Uterus (tissue), 4 donors: ENCODE data around the gene GPR107. TPM values are rescaled to one million over a fixed set of nuclear protein-coding genes. Genes with fewer than 3 reads are reported as not detected.

Source experiments
- DNase-seq, 2 donors: peaks; one replicate each; pipeline ENCODE4 v3.0.0-alpha.2; 2019 to 2020
- H3K27ac ChIP-seq, 2 donors: fragments of 200-600 bp; sonication (generic); 1 replicate in 1 of 2; 2 replicates in 1 of 2; pipeline ENCODE4 v1.5.1; 2016 to 2018
- H3K27me3 ChIP-seq, 2 donors: fragments of 200-600 bp; sonication (generic); one replicate each; pipeline ENCODE4 v1.5.1; 2018 to 2019; ENCODE audit warnings: control low read depth in 1 of 2
- H3K36me3 ChIP-seq, 2 donors: fragments of 200-600 bp; sonication (generic); one replicate each; pipeline ENCODE4 v1.5.1; 2019; ENCODE audit warnings: control low read depth in 1 of 2
- H3K4me1 ChIP-seq, 2 donors: fragments of 200-600 bp; sonication (generic); one replicate each; pipeline ENCODE4 v1.5.1; 2018 to 2019; ENCODE audit warnings: control low read depth in 1 of 2
- H3K4me3 ChIP-seq, 2 donors: fragments of 200-600 bp; sonication (generic); 1 replicate in 1 of 2; 2 replicates in 1 of 2; pipeline ENCODE4 v1.5.1; 2018 to 2019; ENCODE audit warnings: mild to moderate bottlenecking in 1 of 2
- H3K9me3 ChIP-seq, 2 donors: fragments of 200-600 bp; sonication (generic); one replicate each; pipeline ENCODE4 v1.5.1; 2019; ENCODE audit warnings: control low read depth in 1 of 2
- POLR2A ChIP-seq, 2 donors: fragments of 450-650 bp; IDR thresholded peaks; one replicate each; pipeline ENCODE4 v1.6.1; 2016; ENCODE audit warnings: antibody characterized with exemption in 2 of 2, mild to moderate bottlenecking in 1 of 2, moderate library complexity in 1 of 2
- intact Hi-C: fragments of 100-400 bp; cut with DNase I; formaldehyde crosslinking; loops from one replicate; pipeline ENCODE4 v1.15.1; 2023; ENCODE audit warnings: low total_unique reads
- total RNA-seq, 4 donors: library from RNA; depleted of rRNA in 3 of 4; stranded (reverse); fragments of >200 nt in 3 of 4; gene quantifications; one replicate each; pipeline versions ENCODE4 v1.1.0 to v1.2.4, GENCODE V29; 2014 to 2023
- TF ChIP-seq, protein P1 (sequence below), 4 experiments: fragments of 200-600 bp in 2 of 4; fragments of 450-650 bp in 2 of 4; sonication (generic) in 2 of 4; IDR thresholded peaks; one replicate each; pipeline ENCODE4 v1.5.1; 2016 to 2019; ENCODE audit warnings: antibody characterized with exemption in 4 of 4, mild to moderate bottlenecking in 2 of 4, moderate library complexity in 1 of 4
- donor health status: DM: yes; HTN: yes; CAD: no.

Gene GPR107
- total RNA-seq, 4 donors from 2014 or later = 10.8 to 41.5 (median 26.7) TPM

- intact Hi-C loops = loop anchor here (10.0 kb wide), 1 partner anchor 244 kb away; no protein-coding TSS in a partner anchor
- TF ChIP-seq POLR2A (IDR thresholded peaks at IDR 0.05) = no peak
- TF ChIP-seq, protein P1, sequence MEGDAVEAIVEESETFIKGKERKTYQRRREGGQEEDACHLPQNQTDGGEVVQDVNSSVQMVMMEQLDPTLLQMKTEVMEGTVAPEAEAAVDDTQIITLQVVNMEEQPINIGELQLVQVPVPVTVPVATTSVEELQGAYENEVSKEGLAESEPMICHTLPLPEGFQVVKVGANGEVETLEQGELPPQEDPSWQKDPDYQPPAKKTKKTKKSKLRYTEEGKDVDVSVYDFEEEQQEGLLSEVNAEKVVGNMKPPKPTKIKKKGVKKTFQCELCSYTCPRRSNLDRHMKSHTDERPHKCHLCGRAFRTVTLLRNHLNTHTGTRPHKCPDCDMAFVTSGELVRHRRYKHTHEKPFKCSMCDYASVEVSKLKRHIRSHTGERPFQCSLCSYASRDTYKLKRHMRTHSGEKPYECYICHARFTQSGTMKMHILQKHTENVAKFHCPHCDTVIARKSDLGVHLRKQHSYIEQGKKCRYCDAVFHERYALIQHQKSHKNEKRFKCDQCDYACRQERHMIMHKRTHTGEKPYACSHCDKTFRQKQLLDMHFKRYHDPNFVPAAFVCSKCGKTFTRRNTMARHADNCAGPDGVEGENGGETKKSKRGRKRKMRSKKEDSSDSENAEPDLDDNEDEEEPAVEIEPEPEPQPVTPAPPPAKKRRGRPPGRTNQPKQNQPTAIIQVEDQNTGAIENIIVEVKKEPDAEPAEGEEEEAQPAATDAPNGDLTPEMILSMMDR (IDR thresholded peaks at IDR 0.05) = no peak
- H3K4me3 ChIP-seq = no peak overlapping the region
- H3K27ac ChIP-seq = no peak overlapping the region
- DNase-seq = no peak
- no peaks in the 10 kb centered on the region for H3K4me1 ChIP-seq
- H3K36me3 ChIP-seq = no peaks in the 10 kb centered on the region
- H3K9me3 ChIP-seq = no peaks in the 10 kb centered on the region
- H3K27me3 ChIP-seq = no peaks in the 10 kb centered on the region
These were observed 47.0 kb downstream of the GPR107 start for GRCh38 chr9:130100681-130101080.

- no peak overlapping the region for H3K27ac ChIP-seq
- no peaks in the 10 kb centered on the region for H3K27me3 ChIP-seq
- H3K36me3 ChIP-seq = no peaks in the 10 kb centered on the region
- no peaks in the 10 kb centered on the region for H3K9me3 ChIP-seq
- H3K4me1 ChIP-seq = no peaks in the 10 kb centered on the region
- TF ChIP-seq, protein P1 (IDR thresholded peaks at IDR 0.05) = no peak
- no peak for TF ChIP-seq POLR2A (IDR thresholded peaks at IDR 0.05)
- intact Hi-C loops = loop anchor here (10.0 kb wide), 1 partner anchor 243 kb away; no protein-coding TSS in a partner anchor
- H3K4me3 ChIP-seq = no peak overlapping the region
- no peak for DNase-seq
These were observed 48.2 kb downstream of the GPR107 start for GRCh38 chr9:130101915-130102314.

DNA sequence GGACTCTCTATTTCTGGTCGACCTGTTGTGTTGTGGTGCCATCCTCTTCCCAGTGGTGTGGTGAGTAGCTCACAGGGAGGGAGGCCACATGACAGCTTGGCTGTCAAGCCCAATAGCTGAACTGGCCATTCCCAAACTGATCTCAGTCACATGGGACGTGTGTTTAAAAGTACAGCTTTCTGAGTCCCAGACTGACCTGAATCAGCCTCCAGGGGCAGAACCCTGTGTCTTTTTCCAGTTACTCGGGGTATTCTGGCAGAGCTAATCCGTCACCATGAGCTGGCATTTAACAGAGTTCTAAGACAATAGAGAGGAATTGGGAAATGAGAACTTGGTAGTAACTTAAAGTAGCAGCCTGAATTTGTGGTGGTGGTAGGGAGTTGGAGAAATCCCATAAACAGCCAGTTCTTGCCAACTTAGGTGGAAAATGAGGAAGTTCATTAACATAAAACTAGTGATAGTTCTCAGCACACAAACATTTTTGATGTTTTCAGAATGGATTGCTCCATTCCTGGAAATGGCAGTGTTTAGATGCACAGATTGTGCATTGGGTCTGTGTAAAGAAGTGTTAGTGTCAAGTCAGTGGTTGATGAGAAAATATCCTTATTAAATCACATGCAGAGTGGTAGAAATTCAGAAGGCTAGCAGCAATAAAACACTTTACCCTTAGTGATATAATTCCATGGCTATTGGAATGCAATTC, 50.9 kb downstream of the GPR107 start:
- no peak for DNase-seq
- Histone ChIP-seq H3K27ac (no peak overlapping the region), H3K36me3 (no peaks in the 10 kb centered on the region), H3K4me3 (no peak overlapping the region), H3K4me1 (no peaks in the 10 kb centered on the region), H3K27me3 (no peaks in the 10 kb centered on the region), H3K9me3 (no peaks in the 10 kb centered on the region)
- intact Hi-C loops = loop anchor here (5.0 to 10.0 kb wide), 2 partner anchors 133 to 240 kb away; no protein-coding TSS in a partner anchor
- no peak for TF ChIP-seq POLR2A (IDR thresholded peaks at IDR 0.05)

DNA sequence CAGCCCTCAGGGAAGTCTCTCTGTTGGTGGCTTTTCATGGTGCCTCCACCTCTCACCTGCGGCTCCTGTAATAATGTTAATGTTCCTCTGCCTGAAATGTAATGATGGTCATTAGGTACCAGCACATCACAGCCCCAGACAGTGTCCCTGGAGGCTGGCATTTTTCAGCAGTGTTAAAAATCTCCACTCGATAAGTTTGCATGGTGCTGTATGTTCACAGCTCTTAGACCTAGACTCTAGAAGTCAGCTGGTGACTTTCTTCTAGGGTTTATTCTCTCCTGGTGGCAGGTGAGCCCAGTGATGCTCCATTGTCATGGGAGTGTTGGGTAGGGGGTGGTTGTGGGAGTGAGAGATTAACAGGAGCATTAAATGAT, 53.1 kb downstream of the GPR107 start:
- TF ChIP-seq POLR2A (IDR thresholded peaks at IDR 0.05) = no peak
- TF ChIP-seq, protein P1 (IDR thresholded peaks at IDR 0.05) = no peak
- Histone ChIP-seq H3K36me3 (no peaks in the 10 kb centered on the region), H3K27me3 (no peaks in the 10 kb centered on the region), H3K4me3 (no peak overlapping the region), H3K9me3 (no peaks in the 10 kb centered on the region), H3K4me1 (no peaks in the 10 kb centered on the region), H3K27ac (peak overlapping the region; percentile 71 to 84)
- intact Hi-C loops = loop anchor here (5.0 to 10.0 kb wide), 2 partner anchors 130 to 238 kb away; no protein-coding TSS in a partner anchor
- no peak for DNase-seq

- TF ChIP-seq, protein P1 (IDR thresholded peaks at IDR 0.05) = peak; percentile 85 to 88 (median 87)
- TF ChIP-seq POLR2A (IDR thresholded peaks at IDR 0.05) = no peak
- intact Hi-C loops = loop anchor here (5.0 to 10.0 kb wide), 2 partner anchors 130 to 237 kb away; no protein-coding TSS in a partner anchor
- Histone ChIP-seq H3K9me3 (no peaks in the 10 kb centered on the region), H3K4me3 (no peak overlapping the region), H3K27ac (peak overlapping the region; percentile 71 to 84), H3K27me3 (no peaks in the 10 kb centered on the region), H3K36me3 (no peaks in the 10 kb centered on the region), H3K4me1 (no peaks in the 10 kb centered on the region)
- peak; percentile 87 to 94 for DNase-seq
These were observed 53.6 kb downstream of the GPR107 start for GRCh38 chr9:130107234-130107861.
